NCI-H1694 (cell line): ENCODE results near the gene ADAMTS14.
"Not testable (repeated sequence)": the region's sequence is repeated elsewhere in the genome, so short reads cannot be mapped to it uniquely, and the experiment has no call there.

Experiments used
- DNase-seq: peaks from one replicate; lab custom pipeline; 2025; lab: John Stamatoyannopoulos, UW

ADAMTS14 gene, protein sequence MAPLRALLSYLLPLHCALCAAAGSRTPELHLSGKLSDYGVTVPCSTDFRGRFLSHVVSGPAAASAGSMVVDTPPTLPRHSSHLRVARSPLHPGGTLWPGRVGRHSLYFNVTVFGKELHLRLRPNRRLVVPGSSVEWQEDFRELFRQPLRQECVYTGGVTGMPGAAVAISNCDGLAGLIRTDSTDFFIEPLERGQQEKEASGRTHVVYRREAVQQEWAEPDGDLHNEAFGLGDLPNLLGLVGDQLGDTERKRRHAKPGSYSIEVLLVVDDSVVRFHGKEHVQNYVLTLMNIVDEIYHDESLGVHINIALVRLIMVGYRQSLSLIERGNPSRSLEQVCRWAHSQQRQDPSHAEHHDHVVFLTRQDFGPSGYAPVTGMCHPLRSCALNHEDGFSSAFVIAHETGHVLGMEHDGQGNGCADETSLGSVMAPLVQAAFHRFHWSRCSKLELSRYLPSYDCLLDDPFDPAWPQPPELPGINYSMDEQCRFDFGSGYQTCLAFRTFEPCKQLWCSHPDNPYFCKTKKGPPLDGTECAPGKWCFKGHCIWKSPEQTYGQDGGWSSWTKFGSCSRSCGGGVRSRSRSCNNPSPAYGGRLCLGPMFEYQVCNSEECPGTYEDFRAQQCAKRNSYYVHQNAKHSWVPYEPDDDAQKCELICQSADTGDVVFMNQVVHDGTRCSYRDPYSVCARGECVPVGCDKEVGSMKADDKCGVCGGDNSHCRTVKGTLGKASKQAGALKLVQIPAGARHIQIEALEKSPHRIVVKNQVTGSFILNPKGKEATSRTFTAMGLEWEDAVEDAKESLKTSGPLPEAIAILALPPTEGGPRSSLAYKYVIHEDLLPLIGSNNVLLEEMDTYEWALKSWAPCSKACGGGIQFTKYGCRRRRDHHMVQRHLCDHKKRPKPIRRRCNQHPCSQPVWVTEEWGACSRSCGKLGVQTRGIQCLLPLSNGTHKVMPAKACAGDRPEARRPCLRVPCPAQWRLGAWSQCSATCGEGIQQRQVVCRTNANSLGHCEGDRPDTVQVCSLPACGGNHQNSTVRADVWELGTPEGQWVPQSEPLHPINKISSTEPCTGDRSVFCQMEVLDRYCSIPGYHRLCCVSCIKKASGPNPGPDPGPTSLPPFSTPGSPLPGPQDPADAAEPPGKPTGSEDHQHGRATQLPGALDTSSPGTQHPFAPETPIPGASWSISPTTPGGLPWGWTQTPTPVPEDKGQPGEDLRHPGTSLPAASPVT

DNA sequence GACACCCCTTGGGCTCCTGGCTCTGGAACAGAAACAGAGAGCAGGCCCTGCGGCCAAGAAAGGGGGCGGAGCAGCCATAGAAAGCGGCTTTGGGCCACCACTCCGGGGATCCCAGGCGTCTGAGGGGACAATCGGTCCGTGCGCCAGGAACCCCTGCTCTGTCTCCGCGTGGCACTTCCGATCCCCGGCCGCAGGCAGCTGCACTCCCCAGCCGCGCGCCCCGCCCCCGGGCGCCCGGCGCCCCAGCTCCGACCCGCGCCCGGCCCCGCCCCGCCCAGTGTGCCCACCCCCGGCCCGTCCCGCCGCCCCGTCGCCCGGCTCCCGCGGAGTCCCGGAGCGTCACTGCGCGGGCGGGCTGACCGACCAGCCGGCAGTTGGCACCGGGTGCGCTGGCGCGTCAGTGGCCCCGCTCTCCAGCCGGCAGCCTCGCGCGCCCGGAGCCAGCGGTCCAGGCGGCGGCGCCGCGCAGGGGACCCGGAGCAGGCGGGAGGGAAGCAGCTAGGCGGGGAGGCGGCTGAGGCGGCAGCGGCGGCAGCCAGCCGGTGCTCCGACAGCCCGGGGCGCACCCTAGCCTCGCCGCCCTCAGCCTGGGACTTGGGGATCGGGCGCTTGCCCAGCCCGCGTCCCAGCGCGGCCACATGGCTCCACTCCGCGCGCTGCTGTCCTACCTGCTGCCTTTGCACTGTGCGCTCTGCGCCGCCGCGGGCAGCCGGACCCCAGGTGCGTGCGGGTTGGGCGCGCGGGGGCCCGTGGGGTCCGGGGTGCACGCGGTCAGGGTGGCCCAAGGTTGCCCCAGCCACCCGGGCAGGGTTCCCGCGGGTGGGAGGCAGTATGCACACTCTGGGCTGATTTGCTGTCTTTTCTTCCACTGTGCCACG, at the start of gene ADAMTS14:
Gene ADAMTS14 (plus strand): TSS at position 342 of the 878 bp plus-strand sequence. CDS start 297 bp downstream, at position 639.
- DNase-seq, result peak; percentile 14

DNA sequence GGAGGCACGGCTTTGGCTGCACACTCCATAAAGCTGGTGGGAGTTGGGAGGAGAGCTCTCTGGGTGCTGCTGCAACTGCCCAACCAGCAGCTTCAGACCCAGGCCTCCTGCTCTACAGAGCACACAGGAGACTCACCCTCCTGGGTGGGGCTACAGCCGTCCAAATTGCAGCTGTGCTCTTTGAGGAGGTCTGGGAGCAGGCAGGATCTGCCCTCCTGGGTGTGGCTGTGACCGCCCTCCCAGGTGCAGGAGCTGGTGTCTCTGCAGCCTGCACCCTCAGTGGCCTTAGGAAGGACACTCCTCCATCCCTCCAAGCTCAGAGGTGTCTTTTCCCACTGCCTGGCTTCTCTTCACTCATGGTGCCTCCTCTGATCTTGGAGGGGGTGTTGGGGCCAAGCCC, 49.8 kb upstream of the ADAMTS14 start:
- no peak for DNase-seq

DNA sequence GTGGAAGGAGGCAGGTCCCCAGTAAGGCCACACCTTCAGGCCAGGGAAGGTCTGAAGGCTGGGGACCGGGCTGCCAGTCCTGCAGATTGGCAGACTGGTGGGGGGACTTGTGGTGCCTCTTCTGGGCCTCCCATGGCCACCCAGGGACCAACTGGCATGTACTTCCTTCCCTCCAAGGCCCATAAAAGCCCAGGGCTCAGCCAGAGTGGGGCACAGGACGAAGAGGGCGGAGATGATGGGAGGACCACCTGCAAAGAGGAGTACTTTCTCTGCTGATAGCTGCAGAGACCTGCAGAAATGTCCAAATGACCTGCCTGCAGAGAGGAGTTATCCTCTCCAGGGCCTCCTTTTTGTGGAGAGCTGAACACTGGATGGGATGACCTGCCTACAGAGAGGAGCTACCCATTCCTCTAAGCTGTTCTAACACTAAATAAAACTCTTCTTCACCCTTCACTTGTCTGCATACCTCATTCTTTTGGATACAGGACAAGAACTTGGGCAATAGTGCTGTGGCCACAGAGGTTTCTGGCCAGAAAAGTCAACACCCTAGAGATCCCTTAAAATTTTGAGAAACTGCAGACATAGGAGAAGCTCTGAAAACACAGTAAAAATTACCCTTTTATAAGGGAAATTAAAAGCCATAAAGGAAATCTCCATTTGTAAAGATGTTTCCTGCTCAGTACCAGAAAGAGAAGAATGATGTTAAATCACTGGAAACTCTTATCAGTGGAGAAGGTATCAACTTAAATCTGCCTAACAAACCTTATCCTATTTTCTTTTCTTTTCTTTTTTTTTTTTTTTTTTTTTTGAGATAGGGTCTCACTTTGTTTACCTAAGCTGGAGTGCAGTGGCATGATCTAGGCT, 49.1 kb upstream of the ADAMTS14 start:
- DNase-seq, result no peak

DNA sequence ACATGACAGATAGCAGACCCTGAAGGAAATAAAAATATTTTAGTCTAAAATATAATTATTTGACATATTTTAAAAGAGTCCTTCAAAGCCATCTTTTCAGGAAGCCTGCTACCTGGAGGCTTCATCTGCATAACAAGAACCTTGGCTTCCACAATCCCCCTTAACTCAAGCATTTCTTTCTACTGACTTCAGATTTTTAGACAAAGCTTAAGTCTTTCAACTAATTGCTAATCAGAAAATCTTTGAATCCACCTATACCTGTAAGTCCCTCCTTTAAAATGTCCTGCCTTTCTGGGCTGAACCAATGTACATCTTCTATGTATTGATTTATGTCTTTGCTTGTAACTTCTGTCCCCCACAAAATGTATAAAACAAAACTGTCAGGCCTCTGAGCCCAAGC, 46.2 kb upstream of the ADAMTS14 start:
- no peak for DNase-seq

DNA sequence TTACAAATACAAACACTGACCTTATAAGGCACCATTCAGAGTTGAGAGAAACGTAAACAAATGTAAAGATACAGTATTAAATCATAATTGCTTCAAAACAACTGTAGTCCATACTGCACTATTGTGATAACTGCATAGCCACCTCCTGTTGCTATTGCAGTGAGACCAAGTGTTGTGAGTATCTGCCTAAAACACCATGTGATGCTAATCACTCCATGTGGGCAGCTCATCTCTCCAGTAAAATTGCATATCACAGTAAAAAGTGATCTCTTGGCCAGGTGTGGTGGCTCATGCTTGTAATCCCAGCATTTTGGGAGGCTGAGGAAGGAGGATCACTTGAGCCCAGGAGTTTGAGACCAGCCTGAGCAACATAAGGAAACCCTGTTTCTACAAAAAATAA, 43.0 kb upstream of the ADAMTS14 start:
- DNase-seq, result no peak

DNA sequence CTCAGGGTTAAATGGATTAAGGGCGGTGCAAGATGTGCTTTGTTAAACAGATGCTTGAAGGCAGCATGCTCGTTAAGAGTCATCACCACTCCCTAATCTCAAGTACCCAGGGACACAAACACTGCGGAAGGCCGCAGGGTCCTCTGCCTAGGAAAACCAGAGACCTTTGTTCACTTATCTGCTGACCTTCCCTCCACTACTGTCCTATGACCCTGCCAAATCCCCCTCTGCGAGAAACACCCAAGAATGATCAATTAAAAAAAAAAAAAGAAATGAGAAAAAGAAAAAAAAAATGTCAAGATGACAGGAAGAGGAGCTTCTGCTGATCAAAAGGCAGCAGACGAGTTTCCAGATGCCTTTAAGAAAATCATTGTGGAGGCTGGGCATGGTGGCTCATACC, 40.6 kb upstream of the ADAMTS14 start:
- not testable (repeated sequence) for DNase-seq

DNA sequence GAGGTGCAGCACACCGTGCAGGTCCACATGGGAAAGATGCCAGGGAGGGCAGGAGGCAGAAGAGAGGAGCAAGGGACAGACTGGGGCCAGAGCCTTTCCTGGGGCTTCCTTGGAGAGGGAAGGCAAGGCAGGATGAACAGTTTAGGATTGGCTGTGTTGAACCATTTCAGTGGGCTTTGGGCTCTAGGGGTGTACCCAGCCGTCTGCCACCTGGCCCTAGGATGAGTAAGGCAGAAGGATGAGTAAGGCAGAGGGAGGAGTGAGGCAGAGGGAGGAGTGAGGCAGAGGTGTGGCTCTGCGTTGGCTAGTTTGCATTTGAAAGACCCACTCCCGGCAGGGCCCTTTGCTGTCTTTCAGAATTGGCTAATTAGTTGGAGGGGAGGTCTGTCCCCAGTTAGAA, 38.3 kb upstream of the ADAMTS14 start:
- no peak for DNase-seq

DNA sequence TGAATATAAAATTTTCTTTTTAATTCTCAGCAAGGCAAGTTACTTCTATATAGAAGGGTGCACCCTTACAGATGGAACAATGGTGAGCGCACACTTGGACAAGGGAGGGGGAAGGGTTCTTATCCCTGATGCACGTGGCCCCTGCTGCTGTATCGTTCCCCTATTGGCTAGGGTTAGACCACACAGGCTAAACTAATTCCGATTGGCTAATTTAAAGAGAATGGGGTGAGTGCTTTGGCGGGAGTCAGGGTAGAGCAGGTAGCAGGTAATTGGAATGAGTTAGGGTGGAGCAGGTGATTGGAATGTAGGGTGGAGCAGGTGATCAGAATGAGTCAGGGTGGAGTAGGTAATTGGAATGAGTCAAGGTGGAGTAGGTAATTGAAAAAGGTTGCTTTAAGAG, 37.8 kb upstream of the ADAMTS14 start:
- not testable (repeated sequence) for DNase-seq

DNA sequence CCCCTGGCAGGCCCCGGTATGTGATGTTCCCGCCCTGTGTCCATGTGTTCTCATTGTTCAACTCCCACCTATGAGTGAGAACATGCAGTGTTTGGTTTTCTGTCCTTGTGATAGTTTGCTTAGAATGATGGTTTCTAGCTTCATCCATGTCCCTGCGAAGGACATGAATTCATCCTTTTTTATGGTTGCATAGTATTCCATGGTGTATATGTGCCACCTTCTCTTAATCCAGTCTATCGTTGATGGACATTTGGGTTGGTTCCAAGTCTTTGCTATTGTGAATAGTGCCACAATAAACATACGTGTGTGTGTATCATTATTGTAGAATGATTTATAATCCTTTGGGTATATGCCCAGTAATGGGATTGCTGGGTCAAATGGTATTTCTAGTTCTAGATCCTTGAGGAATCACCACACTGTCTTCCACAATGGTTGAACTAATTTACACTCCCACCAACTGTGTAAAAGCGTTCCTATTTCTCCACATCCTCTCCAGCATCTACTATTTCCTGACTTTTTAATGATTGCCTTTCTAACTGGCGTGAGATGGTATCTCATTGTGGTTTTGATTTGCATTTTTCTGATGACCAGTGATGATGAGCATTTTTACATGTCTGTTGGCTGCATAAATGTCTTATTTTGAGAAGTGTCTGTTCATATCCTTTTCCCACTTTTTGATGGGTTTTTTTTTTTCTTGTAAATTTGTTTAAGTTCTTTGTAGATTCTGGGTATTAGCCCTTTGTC, 32.5 kb upstream of the ADAMTS14 start:
- not testable (repeated sequence) for DNase-seq

DNA sequence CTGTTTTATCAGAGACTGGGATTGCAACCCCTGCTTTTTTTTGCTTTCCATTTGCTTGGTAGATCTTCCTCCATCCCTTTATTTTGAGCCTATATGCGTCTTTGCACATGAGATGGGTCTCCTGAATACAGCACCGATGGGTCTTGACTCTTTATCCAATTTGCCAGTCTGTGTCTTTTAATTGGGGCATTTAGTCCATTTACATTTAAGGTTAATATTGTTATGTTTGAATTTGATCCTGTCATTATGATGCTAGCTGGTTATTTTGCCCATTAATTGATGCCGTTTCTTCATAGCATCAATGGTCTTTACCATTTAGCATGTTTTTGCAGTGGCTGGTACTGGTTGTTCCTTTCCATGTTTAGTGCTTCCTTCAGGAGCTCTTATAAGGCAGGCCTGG, 29.0 kb upstream of the ADAMTS14 start:
- not testable (repeated sequence) for DNase-seq

DNA sequence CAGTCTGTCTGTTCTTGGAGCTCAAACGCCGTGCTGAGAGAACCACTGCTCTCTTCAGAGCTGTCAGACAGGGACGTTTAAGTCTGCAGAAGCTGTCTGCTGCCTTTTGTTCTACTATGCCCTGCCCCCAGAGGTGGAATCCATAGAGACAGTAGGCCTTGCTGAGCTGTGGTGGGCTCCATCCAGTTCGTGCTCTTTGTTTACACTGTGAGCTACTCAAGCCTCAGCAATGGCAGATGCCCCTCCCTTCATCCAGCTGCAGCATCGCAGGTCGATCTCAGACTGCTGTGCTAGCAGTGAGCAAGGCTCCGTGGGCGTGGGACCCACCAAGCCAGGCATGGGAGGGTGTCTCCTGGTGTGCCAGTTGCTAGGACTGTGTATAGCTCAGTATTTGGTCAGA, 27.3 kb upstream of the ADAMTS14 start:
- not testable (repeated sequence) for DNase-seq

DNA sequence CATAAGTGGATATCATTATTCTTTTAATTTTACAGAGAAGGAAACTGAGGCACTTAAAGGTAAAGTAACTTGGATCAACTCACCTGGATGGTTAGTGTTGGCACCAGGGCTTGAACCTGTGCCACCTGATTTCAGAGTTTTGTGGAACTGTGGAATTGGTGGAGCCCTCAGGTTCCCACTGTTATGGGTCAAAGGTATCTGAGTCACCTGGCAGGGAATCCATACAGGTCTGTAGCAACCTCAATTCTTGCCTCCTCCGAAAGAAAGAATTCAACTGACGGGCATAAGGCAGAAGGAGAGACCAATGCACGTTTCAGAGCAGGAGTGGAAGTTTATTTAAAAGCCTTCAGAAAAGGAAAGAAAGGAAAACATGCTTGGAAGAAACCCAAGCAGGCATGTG, 25.2 kb upstream of the ADAMTS14 start:
- DNase-seq, result no peak

DNA sequence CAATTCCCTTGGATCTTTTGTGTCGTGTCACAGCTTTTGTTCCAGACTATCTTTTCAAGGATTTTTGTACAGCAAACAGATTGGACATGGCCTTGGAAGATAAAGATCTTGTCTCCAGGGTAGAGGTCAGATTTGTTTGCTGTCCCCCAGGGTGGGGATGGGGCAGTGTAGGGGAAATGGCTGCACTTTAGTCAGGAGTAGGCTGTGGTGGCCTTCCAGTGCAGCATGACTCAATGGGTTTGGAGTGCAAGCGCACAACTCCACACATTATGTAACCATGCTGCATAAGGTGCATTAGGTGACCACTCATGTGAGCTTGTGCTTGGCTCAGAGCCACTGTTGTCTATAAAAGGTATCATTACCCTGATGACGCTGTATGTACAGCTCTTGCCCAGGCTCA, 23.9 kb upstream of the ADAMTS14 start:
- no peak for DNase-seq

DNA sequence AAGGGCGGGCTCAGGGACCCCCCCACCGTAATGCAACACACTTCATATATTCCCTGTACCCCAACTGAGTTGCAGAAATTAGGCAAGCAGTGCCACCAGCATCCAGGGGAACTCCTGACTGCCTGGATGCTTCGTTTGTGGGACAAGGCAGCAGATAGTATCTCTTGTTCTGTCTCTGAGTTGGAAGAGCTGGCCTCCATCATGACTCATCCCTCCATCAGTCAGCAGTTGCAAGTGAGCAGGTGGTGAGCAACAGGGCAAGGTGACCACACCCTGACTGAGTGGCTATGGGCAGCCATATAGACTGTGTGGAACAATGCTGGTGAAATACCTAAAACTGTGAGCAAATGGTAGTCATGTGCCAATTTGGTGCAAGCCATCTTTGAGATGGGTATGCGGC, 22.8 kb upstream of the ADAMTS14 start:
- DNase-seq, result no peak

DNA sequence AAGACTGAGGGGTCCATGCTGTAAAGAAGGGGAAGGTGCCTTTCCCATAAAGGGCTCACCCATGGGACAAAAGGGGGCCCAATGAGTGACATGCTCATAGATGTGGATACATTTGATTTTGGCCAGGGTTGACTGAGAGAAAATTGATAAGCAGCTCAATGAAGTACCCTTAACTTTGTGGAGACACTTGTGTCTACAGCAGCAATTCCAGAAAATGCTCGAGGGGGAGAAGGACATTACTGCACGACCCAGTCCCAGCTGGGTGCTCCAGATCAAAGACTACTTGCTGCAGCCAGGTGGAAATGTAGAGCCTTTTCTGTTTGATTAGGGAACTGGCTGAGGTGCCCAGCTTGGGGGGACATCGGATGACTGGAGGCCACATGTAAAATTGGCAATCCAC, 22.2 kb upstream of the ADAMTS14 start:
- no peak for DNase-seq

DNA sequence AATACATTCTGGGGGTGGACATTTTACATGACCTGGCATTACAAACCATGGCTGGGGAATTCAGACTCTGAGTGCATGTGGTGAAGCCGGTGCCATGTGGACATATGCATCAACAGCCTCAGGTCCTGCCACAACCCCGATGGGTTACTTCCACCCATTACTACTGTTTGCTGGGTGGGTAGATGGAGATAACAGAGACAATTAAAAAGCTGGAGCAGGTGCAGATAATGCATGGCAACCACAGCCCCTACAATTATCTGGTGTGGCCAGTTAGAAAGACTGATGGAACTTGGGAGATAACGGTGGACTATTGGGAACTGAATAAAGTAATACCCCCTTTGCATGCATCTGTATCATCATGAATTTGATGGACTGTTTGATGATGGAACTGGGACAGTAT, 21.6 kb upstream of the ADAMTS14 start:
- DNase-seq, result no peak

DNA sequence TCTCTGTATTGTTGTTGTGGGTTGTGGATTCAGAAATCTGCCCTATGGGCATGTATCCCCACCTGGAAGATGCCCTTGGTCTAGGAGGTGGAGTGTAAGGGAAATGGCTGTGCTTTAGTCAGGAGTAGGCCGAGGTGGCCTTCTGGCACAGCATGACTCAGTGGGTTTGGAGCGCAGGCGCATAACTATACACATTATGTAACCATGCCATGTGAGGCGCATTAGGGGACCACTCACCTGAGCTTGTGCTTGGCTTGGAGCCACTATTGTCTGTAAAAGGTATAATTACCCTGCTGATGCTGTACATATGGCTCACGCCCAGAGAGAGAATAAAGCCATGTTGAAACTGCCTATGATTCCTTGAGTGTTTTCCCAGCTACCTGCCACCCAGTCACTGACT, 20.6 kb upstream of the ADAMTS14 start:
- no peak for DNase-seq

DNA sequence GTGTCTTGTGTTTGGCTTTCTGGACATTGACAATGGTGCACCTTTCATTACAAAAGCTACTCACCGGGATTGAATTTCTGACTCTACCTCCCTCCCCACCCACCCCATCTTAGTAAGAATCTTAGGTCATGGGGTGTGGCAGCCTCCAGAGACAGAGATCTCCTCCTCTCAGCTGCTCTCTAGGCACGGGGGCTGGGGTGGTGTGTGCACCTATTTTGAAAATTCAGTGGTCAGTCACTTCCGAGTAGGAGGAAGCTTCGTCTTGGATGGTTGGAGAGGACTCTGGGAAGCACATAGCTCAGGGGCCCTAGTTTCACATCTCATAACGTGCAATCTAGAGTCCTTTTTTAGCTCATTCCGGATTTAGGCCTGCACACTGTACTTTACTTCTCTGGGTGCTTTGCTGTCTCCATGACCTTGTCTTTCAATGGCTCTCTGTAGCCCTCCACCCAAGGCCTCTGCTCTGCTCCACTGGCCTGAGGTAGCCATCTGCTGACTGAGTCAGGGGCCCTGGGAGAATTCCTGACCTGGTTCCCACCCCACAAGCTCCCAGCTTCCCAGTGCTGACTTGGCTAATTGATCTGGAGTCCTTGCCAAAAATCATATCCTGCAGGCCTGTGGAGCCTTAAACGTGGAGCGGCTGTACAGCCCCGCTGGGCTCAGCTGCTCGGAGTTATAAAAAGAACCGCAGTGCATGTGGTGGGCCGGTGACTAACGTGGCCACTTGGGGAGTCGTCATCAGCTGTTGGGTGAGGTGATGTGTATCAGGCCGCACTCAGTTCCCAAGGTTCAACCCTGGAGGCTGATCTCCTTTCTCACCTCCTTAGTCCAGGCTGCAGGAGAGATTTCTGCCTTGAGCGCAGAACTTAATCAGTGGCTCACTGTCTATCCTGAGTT, 19.3 kb upstream of the ADAMTS14 start:
- DNase-seq, result peak; percentile 13

DNA sequence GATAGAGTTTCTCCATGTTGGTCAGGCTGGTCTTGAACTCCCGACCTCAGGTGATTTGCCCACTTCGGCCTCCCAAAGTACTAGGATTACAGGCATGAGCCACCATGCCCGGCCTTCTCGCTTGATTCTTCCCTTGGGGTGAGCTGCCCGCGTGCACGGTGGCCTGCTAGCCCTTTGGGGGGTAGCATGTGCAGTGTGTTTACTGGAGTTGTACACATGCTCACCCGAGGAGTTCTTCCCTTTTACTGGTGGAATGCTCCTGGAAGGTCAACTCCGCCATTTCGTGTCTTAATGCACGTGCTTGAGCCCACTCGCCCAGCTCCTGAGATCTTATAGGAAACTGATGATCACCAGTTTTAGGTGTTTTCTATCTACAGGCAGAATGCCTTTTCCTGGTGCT, 17.0 kb upstream of the ADAMTS14 start:
- DNase-seq, result no peak
